OCI-LY7 (cell line): ENCODE results near the gene SPPL2B.

Experiments
- EZH2phosphoT487 ChIP-seq: fragments of 200-600 bp; sonication (generic); IDR thresholded peaks from 2 replicates; pipeline ENCODE4 v1.6.1; 2018; ENCODE audit warnings: low read depth, borderline replicate concordance, mild to moderate bottlenecking, mixed run types, antibody characterized with exemption, low read length, moderate library complexity, mixed read lengths
- TF ChIP-seq, protein P1 (sequence below): fragments of 200-600 bp; sonication (generic); conservative IDR thresholded peaks from 2 replicates; pipeline ENCODE4 v1.5.1; 2014; ENCODE audit warnings: mild to moderate bottlenecking, antibody characterized with exemption, low read length, moderate library complexity, mixed read lengths

DNA sequence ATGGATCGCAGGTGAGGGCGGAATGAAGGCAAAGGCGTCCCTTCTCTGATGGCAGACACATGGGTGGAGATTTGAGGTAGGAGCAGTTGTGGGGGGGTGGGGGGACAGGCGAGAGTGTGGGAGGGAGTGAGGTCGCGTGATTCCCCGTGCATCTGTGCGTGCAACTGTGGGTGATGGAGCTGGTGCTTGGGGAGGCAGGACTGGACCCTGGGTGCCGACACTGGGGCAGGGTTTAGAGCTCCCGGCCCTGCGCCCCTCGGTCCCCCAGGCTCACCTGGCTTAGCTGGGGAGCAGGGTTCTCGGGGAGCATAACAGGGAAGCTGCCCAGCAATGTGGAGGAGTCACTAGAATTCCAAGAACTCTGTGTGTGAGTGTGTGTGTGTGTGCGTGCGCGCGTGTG is 34.9 kb downstream of the SPPL2B start:
- TF ChIP-seq, protein P1, sequence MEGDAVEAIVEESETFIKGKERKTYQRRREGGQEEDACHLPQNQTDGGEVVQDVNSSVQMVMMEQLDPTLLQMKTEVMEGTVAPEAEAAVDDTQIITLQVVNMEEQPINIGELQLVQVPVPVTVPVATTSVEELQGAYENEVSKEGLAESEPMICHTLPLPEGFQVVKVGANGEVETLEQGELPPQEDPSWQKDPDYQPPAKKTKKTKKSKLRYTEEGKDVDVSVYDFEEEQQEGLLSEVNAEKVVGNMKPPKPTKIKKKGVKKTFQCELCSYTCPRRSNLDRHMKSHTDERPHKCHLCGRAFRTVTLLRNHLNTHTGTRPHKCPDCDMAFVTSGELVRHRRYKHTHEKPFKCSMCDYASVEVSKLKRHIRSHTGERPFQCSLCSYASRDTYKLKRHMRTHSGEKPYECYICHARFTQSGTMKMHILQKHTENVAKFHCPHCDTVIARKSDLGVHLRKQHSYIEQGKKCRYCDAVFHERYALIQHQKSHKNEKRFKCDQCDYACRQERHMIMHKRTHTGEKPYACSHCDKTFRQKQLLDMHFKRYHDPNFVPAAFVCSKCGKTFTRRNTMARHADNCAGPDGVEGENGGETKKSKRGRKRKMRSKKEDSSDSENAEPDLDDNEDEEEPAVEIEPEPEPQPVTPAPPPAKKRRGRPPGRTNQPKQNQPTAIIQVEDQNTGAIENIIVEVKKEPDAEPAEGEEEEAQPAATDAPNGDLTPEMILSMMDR: no peak
- TF ChIP-seq EZH2phosphoT487: no peak
